GM18505 (cell line): ENCODE data around the gene CRACR2A.

Source experiments
- ATAC-seq: cut with Tn5 transposase; IDR thresholded peaks from one replicate; pipeline ENCODE4 v1.9.1; 2021; ENCODE audit not compliant: unreplicated experiment
- POLR2A ChIP-seq: IDR thresholded peaks from 4 replicates; pipeline ENCODE4 v1.6.1; 2011; ENCODE audit warnings: borderline replicate concordance; ENCODE audit not compliant: insufficient read depth, insufficient read length; ENCODE audit errors: extremely low read depth

Gene CRACR2A

DNA sequence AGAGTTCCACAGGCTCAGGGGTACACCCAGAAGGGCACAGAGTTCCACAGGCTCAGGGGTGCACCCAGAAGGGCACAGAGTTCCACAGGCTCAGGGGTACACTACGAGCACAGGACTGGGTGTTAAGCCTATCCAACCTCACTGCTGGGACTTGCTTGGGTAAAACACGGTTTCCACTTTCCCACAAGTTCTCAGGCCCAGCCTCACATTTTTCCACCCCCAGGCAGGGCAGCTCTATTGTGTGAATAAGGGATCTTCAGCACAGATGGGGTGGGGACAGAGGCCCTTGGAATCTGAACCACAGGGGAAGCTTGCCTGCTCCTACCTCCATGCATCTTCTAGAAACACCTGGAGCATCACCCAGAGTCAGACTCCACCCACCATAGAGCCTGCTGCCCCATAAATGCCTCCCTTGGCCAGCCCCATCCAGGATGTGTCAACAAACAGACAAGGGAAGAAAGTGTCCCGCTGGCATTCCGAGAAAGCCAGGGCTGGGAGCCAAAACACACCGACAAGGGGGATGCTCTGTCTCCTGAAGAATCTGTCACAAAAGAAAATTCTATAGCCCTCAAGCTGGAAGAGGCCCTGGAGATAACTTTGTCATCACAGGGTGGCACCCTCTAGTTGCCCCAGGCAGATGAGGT, 4.8 kb downstream of the CRACR2A start:
- no peak for ATAC-seq
- no peak for TF ChIP-seq POLR2A

DNA sequence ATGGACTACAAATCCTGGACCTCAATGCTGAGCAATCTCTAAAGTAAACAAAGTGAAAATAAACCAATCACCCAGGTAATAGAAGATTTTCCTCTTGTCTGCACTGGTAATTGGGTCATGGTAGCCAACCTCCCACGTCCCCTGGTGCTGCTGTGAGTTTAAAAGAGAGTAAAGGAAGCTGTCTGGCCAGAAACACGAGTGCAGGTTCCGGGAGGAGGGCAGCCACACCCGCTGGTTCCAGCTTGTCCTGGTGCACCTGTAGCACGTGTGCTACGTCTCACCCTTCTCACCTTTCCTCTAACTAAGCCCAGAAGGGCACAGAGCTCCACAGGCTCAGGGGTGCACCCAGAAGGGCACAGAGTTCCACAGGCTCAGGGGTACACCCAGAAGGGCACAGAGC, 5.4 kb downstream of the CRACR2A start:
- ATAC-seq = no peak
- no peak for TF ChIP-seq POLR2A

DNA sequence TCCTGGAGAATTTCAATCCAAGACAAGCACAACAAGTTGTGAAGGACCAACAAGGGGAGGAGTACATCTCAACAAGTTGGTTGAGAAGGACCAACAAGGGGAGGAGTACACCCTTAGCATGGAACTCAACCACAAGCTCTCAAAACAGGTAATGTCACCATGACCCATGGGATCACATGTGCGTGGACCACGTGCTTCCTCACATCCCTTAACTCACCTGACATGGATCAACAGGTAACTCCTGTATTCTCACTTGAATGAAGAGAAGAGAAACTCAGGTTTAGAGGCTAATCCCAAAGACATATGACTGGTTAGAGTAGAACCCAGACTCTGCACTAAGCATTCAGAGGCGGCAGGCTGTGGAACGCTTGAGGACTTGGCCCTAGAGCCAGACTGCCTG, 6.2 kb downstream of the CRACR2A start:
- no peak for TF ChIP-seq POLR2A
- ATAC-seq = no peak

DNA sequence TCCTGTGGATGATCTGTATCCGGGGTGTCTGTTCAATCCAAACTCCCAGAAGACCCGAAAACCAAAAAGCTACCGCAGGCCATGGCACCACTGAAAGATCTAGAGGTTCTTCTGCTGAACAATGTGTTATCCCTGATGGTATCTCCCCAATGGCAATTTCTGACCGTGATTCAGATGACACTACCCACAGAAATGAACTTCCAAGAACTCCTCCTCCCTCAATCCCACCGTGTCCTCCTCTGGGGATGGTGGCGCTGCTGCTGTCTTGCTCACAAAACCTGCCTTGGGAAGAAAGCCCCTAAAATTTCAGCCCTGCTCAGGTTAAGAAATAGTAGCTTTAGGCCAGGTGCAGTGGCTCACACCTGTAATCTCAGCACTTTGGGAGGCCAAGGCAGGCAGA, 7.8 kb downstream of the CRACR2A start:
- TF ChIP-seq POLR2A = no peak
- ATAC-seq = no peak

DNA sequence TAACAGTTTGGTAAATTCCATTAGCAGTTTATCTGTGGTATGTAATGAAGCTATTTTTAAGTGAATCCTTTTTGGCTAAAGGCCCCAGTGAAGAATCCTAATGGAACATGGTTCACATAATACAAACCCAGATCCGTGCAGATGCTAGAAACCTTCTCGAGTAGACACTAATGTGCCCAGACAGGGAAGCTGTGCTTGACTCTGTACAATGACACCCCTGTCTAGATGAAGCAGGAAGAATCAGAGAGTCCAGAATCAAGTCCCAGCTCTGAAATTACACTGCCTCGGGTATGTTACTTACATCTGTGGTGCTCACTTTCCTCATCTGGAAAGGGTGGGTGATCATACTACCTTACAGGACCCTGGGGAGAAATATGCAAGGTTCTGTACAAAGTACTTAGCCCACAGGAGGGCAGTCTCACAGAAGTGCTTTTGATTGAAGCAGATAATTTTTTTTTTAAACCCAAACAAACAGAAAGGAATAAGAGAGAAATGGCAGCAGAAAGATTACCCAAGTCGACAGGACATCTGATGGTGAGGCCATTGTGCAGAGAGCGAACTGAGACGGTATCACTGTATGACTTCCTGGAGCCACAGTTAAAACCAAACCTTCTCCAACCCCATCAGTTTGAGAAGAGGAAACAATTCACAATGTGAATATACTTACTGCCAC, 8.5 kb downstream of the CRACR2A start:
- ATAC-seq = no peak
- no peak for TF ChIP-seq POLR2A

DNA sequence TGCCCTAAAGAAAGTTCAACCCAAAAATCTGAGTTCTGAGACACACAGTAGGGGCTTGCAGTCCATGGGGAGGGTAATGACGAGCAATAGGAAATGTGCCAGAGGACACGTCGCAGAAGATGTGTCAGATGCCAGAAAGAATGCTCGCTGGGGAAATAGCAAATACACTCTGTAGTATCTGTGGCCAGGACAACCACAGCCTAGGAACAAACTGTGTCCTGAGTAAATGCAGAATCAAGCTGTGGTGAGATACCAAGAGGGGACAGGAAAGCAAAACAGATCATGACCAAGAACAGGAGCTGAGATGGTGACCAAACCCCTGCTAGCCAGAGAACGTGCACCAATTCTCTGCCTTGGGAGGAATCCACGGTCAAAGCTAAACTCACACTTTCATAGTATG, 9.1 kb downstream of the CRACR2A start:
- no peak for ATAC-seq
- no peak for TF ChIP-seq POLR2A

DNA sequence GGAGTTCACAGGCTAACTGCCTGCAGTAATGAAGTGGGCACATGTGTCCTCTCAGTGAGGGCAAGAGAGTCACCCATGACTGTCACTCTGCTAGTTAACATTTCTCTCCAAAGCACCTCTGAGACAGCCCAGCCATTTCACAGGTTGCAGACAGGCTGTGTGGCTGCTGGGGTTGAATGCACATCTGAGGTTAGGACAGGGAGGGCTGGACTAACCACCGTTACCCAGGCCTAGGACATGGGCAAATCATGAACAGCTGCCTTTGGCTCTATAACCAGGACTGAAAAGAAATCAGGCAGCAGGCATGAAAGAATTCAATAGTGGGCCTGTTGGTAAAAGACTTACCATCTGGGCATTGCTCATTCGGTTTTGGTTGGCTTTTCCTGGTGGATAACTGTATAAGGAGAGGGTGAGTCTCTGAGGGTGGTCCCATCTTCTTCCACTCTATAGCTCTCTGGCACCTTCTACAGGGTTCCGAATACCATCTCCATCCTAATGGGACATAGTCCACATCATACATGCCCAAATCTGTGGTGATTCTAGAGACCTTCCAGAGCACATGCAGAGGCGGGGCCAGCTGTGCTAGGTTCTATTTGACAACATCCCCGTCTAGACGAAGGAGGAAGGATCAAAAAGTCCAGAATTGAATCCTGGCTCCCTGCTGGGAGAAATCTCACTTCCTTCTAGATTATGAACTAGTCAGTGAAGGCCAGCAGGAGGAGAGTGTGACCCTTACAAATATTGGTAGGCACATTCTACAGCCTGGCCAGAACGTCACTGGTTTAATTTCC, 10.8 kb downstream of the CRACR2A start:
- TF ChIP-seq POLR2A = no peak
- ATAC-seq = no peak

DNA sequence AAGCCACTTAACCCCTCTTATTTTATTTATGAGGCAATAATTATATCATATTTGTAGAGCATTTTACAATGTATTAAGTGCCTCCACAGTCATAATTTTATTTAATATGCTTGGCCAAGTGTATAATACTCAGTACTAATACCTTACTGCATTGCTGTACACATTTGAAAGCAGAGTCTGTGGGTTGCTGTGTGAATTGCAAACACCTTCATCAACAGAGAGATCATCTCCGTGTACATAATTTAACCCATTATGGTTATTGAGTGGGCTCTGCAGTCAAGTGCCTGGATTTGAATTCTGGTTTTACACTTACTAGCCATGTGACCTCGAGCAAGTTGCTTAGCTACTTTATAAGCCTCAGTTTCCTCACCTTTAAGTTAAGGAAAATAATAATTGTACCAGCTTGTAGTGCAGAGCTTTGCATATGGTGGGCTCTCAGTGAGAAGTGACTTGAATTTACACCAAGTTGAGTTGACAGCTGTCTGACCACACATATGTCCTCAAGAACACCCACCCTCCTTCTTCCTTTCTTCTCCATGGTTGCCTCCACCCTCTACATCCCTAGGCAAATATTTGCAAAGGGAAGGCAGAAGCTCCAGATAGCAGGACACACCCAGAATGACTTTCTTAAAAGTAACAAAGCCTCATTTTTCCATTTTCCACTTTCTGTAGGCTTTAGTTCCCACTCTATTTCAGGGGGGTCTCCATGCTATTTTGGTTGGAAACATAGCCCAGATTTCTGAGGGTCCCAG, 12.3 kb downstream of the CRACR2A start:
- TF ChIP-seq POLR2A = no peak
- no peak for ATAC-seq

DNA sequence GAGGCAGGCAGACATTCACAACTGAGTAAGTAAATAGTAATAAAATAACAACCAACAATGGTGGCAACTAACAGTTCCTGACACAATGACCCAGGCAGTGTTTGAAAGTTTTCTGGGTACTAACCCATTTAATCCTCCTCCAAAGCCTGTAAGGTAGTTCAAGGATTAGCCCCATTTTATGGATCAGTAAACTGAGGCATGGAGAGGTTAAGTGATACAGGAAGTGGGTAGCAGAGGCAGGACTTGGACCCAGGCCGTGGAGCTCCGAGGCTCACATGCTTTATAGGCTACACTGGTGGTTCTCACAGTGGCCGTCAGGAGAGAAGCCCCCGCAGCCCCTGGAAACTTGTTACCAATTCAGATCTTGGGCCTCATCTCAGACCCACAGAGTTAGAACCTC, 17.5 kb downstream of the CRACR2A start:
- no peak for TF ChIP-seq POLR2A
- no peak for ATAC-seq

DNA sequence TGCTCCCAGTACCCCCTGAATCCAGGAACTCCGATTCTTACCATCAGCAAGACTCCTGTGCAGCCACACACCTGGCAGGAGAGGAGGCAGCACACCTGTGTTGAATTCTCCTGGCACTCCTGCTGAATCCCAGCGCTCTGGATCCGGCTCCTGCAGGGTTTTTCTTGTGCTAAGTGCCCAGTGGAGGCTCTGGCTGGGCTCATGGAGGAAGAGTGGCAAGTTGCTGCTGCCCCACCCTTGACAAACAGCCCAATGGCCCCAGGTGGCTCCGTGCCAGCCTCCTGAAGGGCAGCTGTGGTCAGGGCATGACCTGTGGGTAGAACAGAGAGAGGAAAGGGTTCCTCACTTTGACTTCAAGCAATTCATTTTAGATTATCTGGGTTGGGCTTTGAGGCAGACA, 20.0 kb downstream of the CRACR2A start:
- TF ChIP-seq POLR2A = no peak
- no peak for ATAC-seq

DNA sequence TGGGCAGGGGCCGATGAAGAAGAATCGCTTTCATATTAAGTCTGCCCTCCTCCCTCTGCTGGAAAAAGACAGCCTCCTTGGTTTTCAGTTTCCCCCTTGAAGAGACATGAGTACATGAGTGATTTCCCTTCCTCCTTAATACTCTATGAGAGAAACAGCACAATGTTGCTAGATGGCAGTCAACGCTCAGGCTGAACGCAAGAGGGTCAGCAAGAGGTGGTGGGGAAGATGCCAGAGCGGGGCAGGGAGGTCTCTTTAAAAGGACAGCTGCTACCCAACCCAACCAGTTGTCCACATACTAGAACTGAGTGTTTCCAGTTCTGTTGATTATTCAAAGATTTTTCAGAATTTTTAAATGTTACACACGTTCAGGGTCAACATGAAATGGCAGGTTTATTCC, 22.8 kb downstream of the CRACR2A start:
- TF ChIP-seq POLR2A = no peak

DNA sequence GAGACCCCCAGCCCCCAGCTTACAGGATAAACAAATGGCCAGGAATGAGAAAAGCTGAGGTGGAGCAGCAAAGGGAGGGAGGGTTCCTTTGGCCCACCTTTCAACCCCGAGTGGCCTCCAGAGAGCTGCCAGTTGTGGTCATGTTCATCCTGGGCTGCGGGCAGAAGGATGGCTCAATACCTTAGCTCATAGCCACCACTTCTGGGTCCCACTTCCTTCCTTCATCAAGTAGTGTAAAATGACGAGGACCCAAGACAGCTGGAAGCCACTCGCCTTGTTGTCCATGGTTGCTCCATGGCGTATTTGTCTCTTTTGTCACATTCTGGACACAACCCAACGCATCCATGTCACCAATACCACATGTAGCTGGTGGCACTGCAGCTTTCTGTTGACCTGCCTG, 24.2 kb downstream of the CRACR2A start:
- ATAC-seq = no peak
- TF ChIP-seq POLR2A = no peak

More for the DNA sequence above, 22.8 kb downstream of the CRACR2A start:
- no peak for ATAC-seq

DNA sequence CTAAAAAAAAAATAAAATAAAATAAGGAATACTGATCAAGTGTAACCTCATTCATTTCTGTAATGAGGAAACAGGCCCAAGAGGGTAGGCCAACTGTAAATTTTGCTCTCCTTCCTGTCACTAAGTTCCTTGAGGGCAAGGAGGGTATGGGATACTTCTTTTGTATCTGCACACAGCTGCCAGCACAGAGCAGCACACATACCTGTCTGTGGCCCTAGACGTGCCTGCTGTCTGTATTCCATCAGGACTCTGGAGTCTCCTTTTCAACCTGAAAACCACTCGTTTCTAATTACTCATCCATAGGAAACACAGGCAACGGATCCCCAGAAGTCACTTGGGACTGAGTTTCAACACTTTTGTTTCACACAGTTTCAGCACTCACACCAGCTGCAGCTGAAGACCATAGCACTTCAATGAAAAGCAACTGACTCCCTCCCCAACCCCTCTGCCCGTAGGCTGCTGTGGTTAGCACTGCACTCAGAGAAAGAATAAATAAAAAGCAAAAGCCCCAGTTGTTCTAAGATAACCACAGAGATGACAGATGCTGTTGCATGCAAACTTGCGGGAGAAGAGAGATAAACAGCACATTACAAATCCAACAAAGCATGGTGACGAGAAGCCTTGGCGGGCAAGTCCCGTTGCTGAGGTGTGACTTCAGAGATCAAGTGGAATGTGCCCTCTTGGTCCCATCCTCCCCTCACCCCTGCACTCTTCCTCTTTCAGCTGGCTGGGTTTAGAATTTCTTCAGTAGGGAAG, 24.9 kb downstream of the CRACR2A start:
- peak; percentile 75 for ATAC-seq
- TF ChIP-seq POLR2A = no peak

DNA sequence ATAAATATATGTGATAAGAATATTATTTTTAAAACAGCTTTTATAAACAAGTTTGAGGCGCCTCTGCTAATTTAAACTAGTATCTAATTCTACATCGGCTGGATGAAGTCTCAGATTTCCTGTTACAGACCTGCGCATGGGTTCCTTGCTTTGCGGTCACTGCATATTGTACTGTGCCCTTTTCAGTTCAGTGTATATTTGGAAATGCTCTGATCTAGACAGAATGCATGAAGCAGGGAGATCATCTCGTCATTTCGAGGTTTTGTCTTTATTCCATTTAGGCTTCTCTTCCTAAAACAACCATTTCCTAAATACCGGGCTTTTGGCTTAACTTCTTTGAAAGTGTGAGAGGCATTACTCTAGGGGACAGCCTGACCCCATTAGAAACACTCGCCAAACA, 25.6 kb downstream of the CRACR2A start:
- no peak for TF ChIP-seq POLR2A
- no peak for ATAC-seq

DNA sequence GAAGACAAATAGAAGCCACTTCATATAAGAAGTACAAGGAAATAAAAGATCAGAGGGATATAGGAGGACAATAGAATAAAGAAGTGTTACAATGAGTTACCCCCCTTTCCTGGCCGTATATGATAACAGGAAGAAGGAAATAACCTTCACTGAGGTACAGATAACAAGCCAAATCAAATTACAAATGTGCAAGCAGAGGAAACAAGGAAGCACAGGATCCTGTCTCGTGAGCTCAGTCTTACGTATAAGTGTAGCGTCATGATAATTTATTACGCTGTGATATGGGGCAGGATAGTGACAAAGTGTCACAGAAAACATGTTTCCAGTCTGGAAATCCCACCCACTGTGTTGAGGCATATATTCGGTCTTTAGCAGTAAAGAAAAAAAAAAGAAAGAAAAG, 26.5 kb downstream of the CRACR2A start:
- no peak for TF ChIP-seq POLR2A
- ATAC-seq = no peak
